OCI-LY1 (cell line): Measurements from ENCODE around the gene GRID2.

ENCODE experiments used
- H2AFZ ChIP-seq: fragments of 200-600 bp; sonication (generic), shearing (Covaris generic); 2 replicates; pipeline ENCODE4 v1.6.0; 2014; ENCODE audit warnings: antibody characterized with exemption, mild to moderate bottlenecking, low read length
- H3F3A ChIP-seq: fragments of 200-600 bp; sonication (generic), shearing (Covaris generic); 2 replicates; pipeline ENCODE4 v1.6.0; 2014; ENCODE audit warnings: mild to moderate bottlenecking, antibody characterized with exemption, low read length, moderate library complexity; ENCODE audit not compliant: insufficient read depth
- H3K27ac ChIP-seq: fragments of 200-600 bp; sonication (generic); 2 replicates; pipeline ENCODE4 v1.5.1; 2014; ENCODE audit warnings: low read length, mixed run types, mild to moderate bottlenecking, low read depth; ENCODE audit not compliant: poor library complexity, severe bottlenecking
- H3K27me3 ChIP-seq: fragments of 200-600 bp; sonication (generic); 2 replicates; pipeline ENCODE4 v1.6.0; 2014; ENCODE audit warnings: antibody characterized with exemption, mild to moderate bottlenecking, low read length, moderate library complexity; ENCODE audit not compliant: insufficient read depth
- H3K36me3 ChIP-seq: fragments of 200-600 bp; sonication (generic); 2 replicates; pipeline ENCODE4 v1.6.1; 2014; ENCODE audit warnings: mild to moderate bottlenecking, antibody characterized with exemption, low read length, moderate library complexity, mixed read lengths; ENCODE audit not compliant: insufficient read depth
- H3K4me1 ChIP-seq: fragments of 200-600 bp; sonication (generic); 2 replicates; pipeline ENCODE4 v1.5.1; 2014; ENCODE audit warnings: mild to moderate bottlenecking, low read length, moderate library complexity; ENCODE audit not compliant: insufficient read depth, severe bottlenecking
- H3K4me2 ChIP-seq: fragments of 200-600 bp; sonication (generic), shearing (Covaris generic); 2 replicates; pipeline ENCODE4 v1.6.1; 2014; ENCODE audit warnings: low read length
- H3K4me3 ChIP-seq: fragments of 200-600 bp; sonication (generic); 2 replicates; pipeline ENCODE4 v1.5.1; 2014; ENCODE audit warnings: low read length, low read depth, mild to moderate bottlenecking, mixed read lengths; ENCODE audit not compliant: poor library complexity, severe bottlenecking
- H3K79me2 ChIP-seq: fragments of 200-600 bp; shearing (Covaris generic); 2 replicates; pipeline ENCODE4 v1.6.1; 2016; ENCODE audit warnings: mixed run types, low read length, mixed read lengths; ENCODE audit not compliant: insufficient read depth
- H3K9ac ChIP-seq: fragments of 200-600 bp; sonication (generic), shearing (Covaris generic); 2 replicates; pipeline ENCODE4 v1.6.1; 2014; ENCODE audit warnings: mild to moderate bottlenecking, low read length, mixed read lengths
- H3K9me2 ChIP-seq: fragments of 200-600 bp; sonication (generic), shearing (Covaris generic); 2 replicates; pipeline ENCODE4 v1.6.1; 2014; ENCODE audit warnings: low read depth, mild to moderate bottlenecking, low read length, mixed read lengths
- H3K9me3 ChIP-seq: fragments of 200-600 bp; shearing (Covaris generic); 2 replicates; pipeline ENCODE4 v1.6.1; 2014; ENCODE audit warnings: low read length, mixed read lengths
- H4K20me1 ChIP-seq: fragments of 200-600 bp; sonication (generic), shearing (Covaris generic); 2 replicates; pipeline ENCODE4 v1.6.0; 2016; ENCODE audit warnings: mild to moderate bottlenecking, low read length; ENCODE audit not compliant: insufficient read depth
- CTCF ChIP-seq: fragments of 200-600 bp; sonication (generic), shearing (Covaris generic); IDR thresholded peaks from 2 replicates; pipeline ENCODE4 v1.5.1; 2017; ENCODE audit warnings: mild to moderate bottlenecking, antibody characterized with exemption, low read length, moderate library complexity, mixed read lengths
- EZH2 ChIP-seq: fragments of 200-600 bp; sonication (generic), shearing (Covaris generic); IDR thresholded peaks from 2 replicates; pipeline ENCODE4 v1.8.0; 2017; ENCODE audit warnings: borderline replicate concordance, mixed run types, mild to moderate bottlenecking, antibody characterized with exemption, low read length, moderate library complexity, mixed read lengths

GRID2 gene

GRCh38 chr4:93573285-93573684 lies 1269.5 kb downstream of the GRID2 start:
- H3K4me3 ChIP-seq, result no peak overlapping the region
- no peak overlapping the region for H3K9ac ChIP-seq
- no peak overlapping the region for H2AFZ ChIP-seq
- H3K36me3 ChIP-seq, result no peaks in the 10 kb centered on the region
- H3F3A ChIP-seq, result no peaks in the 10 kb centered on the region
- H3K27ac ChIP-seq, result no peak overlapping the region
- no peaks in the 10 kb centered on the region for H4K20me1 ChIP-seq
- no peaks in the 10 kb centered on the region for H3K79me2 ChIP-seq
- H3K4me2 ChIP-seq, result no peak overlapping the region
- H3K9me3 ChIP-seq, result no peaks in the 10 kb centered on the region
- H3K4me1 ChIP-seq, result no peaks in the 10 kb centered on the region
- no peaks in the 10 kb centered on the region for H3K9me2 ChIP-seq
- no peaks in the 10 kb centered on the region for H3K27me3 ChIP-seq
- TF ChIP-seq CTCF (no peak), EZH2 (no peak)

- no peaks in the 10 kb centered on the region for H4K20me1 ChIP-seq
- no peak overlapping the region for H3K27ac ChIP-seq
- no peaks in the 10 kb centered on the region for H3K79me2 ChIP-seq
- no peaks in the 10 kb centered on the region for H3K9me2 ChIP-seq
- no peak overlapping the region for H2AFZ ChIP-seq
- no peak overlapping the region for H3K4me2 ChIP-seq
- no peaks in the 10 kb centered on the region for H3K36me3 ChIP-seq
- H3F3A ChIP-seq, result no peaks in the 10 kb centered on the region
- H3K27me3 ChIP-seq, result no peaks in the 10 kb centered on the region
- no peak overlapping the region for H3K9ac ChIP-seq
- H3K4me1 ChIP-seq, result no peaks in the 10 kb centered on the region
- no peaks in the 10 kb centered on the region for H3K9me3 ChIP-seq
- H3K4me3 ChIP-seq, result no peak overlapping the region
- TF ChIP-seq EZH2 (no peak), CTCF (no peak)
Observed at GRCh38 chr4:93578942-93579341, 1275.2 kb downstream of the GRID2 start.

GRCh38 chr4:93605163-93605562 lies 1301.4 kb downstream of the GRID2 start:
- no peaks in the 10 kb centered on the region for H3K9me2 ChIP-seq
- no peaks in the 10 kb centered on the region for H3K79me2 ChIP-seq
- H3K9me3 ChIP-seq, result no peaks in the 10 kb centered on the region
- H3K4me3 ChIP-seq, result no peak overlapping the region
- no peaks in the 10 kb centered on the region for H4K20me1 ChIP-seq
- no peak for TF ChIP-seq CTCF
- TF ChIP-seq EZH2, result no peak
- no peak overlapping the region for H3K4me2 ChIP-seq
- no peaks in the 10 kb centered on the region for H3K4me1 ChIP-seq
- no peak overlapping the region for H3K27ac ChIP-seq
- H3F3A ChIP-seq, result no peaks in the 10 kb centered on the region
- H3K9ac ChIP-seq, result no peak overlapping the region
- no peaks in the 10 kb centered on the region for H3K36me3 ChIP-seq
- H3K27me3 ChIP-seq, result no peaks in the 10 kb centered on the region
- H2AFZ ChIP-seq, result no peak overlapping the region
